HCT116 (cell line): Measurements from ENCODE around the gene IFITM2. TPM values are rescaled to one million over a fixed set of nuclear protein-coding genes. Genes with fewer than 3 reads are reported as not detected.

Experiments used
- ATAC-seq: fragments of 200-7000 bp; cut with Tn5 transposase; 2 replicates; pipeline ENCODE4 v1.9.1; 2020; ENCODE audit warnings: mild to moderate bottlenecking, moderate library complexity
- BruUV-seq: library from RNA; stranded (reverse); fragments of 400-500 nt; replicated peaks from 2 replicates; lab custom pipeline; 2021; lab: Mats Ljungman, UMichigan
- CTCF ChIA-PET: fragments of 300-600 bp; sonication (Branson Sonifier 250); formaldehyde crosslinking; loops from one replicate; lab custom pipeline; 2021; ENCODE audit warnings: antibody characterized with exemption; lab: Charles Lee
- POLR2A ChIA-PET: fragments of 300-600, 350-600 bp; sonication (Branson Sonifier 250); formaldehyde crosslinking; loops from one replicate; lab custom pipeline; 2021; ENCODE audit warnings: antibody characterized with exemption; lab: Charles Lee
- RAD21 ChIA-PET, 2 experiments: fragments of 300-600 bp; sonication (Branson Sonifier 250); formaldehyde crosslinking; loops; one replicate each; lab custom pipeline; 2023; ENCODE audit warnings: low total read pairs in 2 of 2; ENCODE audit not compliant: uncharacterized antibody in 2 of 2, unreplicated experiment in 2 of 2, low non-redundant PET in 1 of 2; lab: Charles Lee
- DNase-seq: peaks from one replicate; pipeline ENCODE4 v3.0.0-alpha.2; 2010; ENCODE audit warnings: low read depth, low spot score
- H2AFZ ChIP-seq: fragments of 200-600 bp; shearing (Covaris generic), sonication (generic); 2 replicates; pipeline ENCODE4 v1.6.1; 2017; ENCODE audit warnings: low read depth, mixed run types, mixed read lengths, antibody characterized with exemption, low read length; ENCODE audit not compliant: poor library complexity, severe bottlenecking
- H3K27ac ChIP-seq: 2 replicates; pipeline ENCODE4 v1.5.1; 2012; ENCODE audit warnings: low read depth, low read length
- H3K27me3 ChIP-seq: fragments of 200-600 bp; sonication (generic); 2 replicates; pipeline ENCODE4 v1.6.1; 2016; ENCODE audit warnings: mixed run types, low read length, mixed read lengths; ENCODE audit not compliant: insufficient read depth
- H3K36me3 ChIP-seq, 2 experiments: fragments of 200-500 bp in 1 of 2; fragments of 200-600 bp in 1 of 2; sonication (Bioruptor generic) in 1 of 2; sonication (generic) in 1 of 2; 2 replicates each; pipeline versions ENCODE4 v1.5.1 to v1.6.1; 2014 to 2016; ENCODE audit warnings: low read length in 2 of 2, inconsistent platforms in 1 of 2, mixed read lengths in 1 of 2, mixed run types in 1 of 2; ENCODE audit not compliant: insufficient read depth in 2 of 2, control insufficient read depth in 1 of 2
- H3K4me1 ChIP-seq, 2 experiments: fragments of 200-600 bp in 1 of 2; sonication (generic) in 1 of 2; 2 replicates each; pipeline versions ENCODE4 v1.5.1 to v1.6.1; 2012 to 2017; ENCODE audit warnings: low read length in 2 of 2, inconsistent platforms in 1 of 2, mild to moderate bottlenecking in 1 of 2, mixed read lengths in 1 of 2, mixed run types in 1 of 2, moderate library complexity in 1 of 2; ENCODE audit not compliant: insufficient read depth in 2 of 2, control insufficient read depth in 1 of 2
- H3K4me2 ChIP-seq: fragments of 200-600 bp; sonication (generic); 2 replicates; pipeline ENCODE4 v1.6.1; 2017; ENCODE audit warnings: mixed run types, low read length, mixed read lengths
- H3K4me3 ChIP-seq, 2 experiments: fragments of 200-600 bp in 1 of 2; sonication (generic) in 1 of 2; replicated peaks in 1 of 2; 2 replicates each; pipeline ENCODE4 v1.5.1; 2011 to 2016; ENCODE audit warnings: low read length in 2 of 2, control low read depth in 1 of 2, low read depth in 1 of 2, mild to moderate bottlenecking in 1 of 2, mixed read lengths in 1 of 2, mixed run types in 1 of 2
- H3K79me2 ChIP-seq: fragments of 200-600 bp; sonication (generic); 2 replicates; pipeline ENCODE4 v1.6.1; 2017; ENCODE audit warnings: mild to moderate bottlenecking, mixed run types, low read length, moderate library complexity, mixed read lengths; ENCODE audit not compliant: insufficient read depth
- H3K9ac ChIP-seq: fragments of 200-600 bp; sonication (generic); 2 replicates; pipeline ENCODE4 v1.6.1; 2016; ENCODE audit warnings: low read length, mixed read lengths
- H3K9me2 ChIP-seq: fragments of 200-600 bp; sonication (generic), shearing (Covaris generic); 2 replicates; pipeline ENCODE4 v1.6.1; 2017; ENCODE audit warnings: mixed run types, mild to moderate bottlenecking, moderate library complexity; ENCODE audit not compliant: insufficient read depth
- H3K9me3 ChIP-seq, 2 experiments: fragments of 200-500 bp in 1 of 2; fragments of 200-600 bp in 1 of 2; sonication (Bioruptor generic) in 1 of 2; sonication (generic) in 1 of 2; 2 replicates each; pipeline ENCODE4 v1.6.1; 2014 to 2017; ENCODE audit warnings: low read length in 2 of 2, mixed read lengths in 2 of 2, inconsistent platforms in 1 of 2, low read depth in 1 of 2, mild to moderate bottlenecking in 1 of 2, mixed run types in 1 of 2, moderate library complexity in 1 of 2; ENCODE audit not compliant: control insufficient read depth in 1 of 2, insufficient read depth in 1 of 2
- H4K20me1 ChIP-seq: fragments of 200-600 bp; sonication (generic), shearing (Covaris generic); 2 replicates; pipeline ENCODE4 v1.6.1; 2017; ENCODE audit warnings: mixed run types, mild to moderate bottlenecking, moderate library complexity; ENCODE audit not compliant: insufficient read depth
- CEBPB ChIP-seq: IDR thresholded peaks from 2 replicates; pipeline ENCODE4 v1.6.1; 2012; ENCODE audit warnings: low read depth
- ELF1 ChIP-seq: IDR thresholded peaks from 2 replicates; pipeline ENCODE4 v1.6.1; 2012; ENCODE audit warnings: low read depth, borderline replicate concordance
- EZH2phosphoT487 ChIP-seq: fragments of 200-600 bp; IDR thresholded peaks from 2 replicates; pipeline ENCODE4 v1.6.1; 2018; ENCODE audit warnings: antibody characterized with exemption, borderline replicate concordance
- JUND ChIP-seq: IDR thresholded peaks from 2 replicates; pipeline ENCODE4 v1.6.1; 2012
- POLR2A ChIP-seq: IDR thresholded peaks from 2 replicates; pipeline ENCODE4 v1.7.0; 2011; ENCODE audit warnings: borderline replicate concordance; ENCODE audit not compliant: insufficient read depth, insufficient read length; ENCODE audit errors: extremely low read depth
- SRF ChIP-seq: IDR thresholded peaks from 2 replicates; pipeline ENCODE4 v1.6.1; 2012; ENCODE audit warnings: low read depth
- TCF7L2 ChIP-seq: IDR thresholded peaks from 2 replicates; pipeline ENCODE4 v1.7.0; 2011; ENCODE audit warnings: borderline replicate concordance, inconsistent platforms; ENCODE audit not compliant: insufficient read depth, insufficient read length; ENCODE audit errors: extremely low read depth
- ZNF274 ChIP-seq: fragments of 200-500 bp; sonication (Bioruptor generic); IDR thresholded peaks from 2 replicates; pipeline ENCODE4 v1.6.1; 2014; ENCODE audit warnings: mild to moderate bottlenecking, low read depth, low read length, inconsistent platforms
- intact Hi-C: fragments of 100-400 bp; cut with micrococcal nuclease; formaldehyde crosslinking; loops from 2 replicates; pipeline ENCODE4 v1.10.0; 2022
- total RNA-seq: library from RNA; stranded (reverse); gene quantifications from one replicate; pipeline ENCODE4 v1.2.1, GENCODE V29; 2021; ENCODE audit not compliant: unreplicated experiment
- TF ChIP-seq, protein P1 (sequence below): IDR thresholded peaks from 2 replicates; pipeline ENCODE4 v1.6.1; 2012
- TF ChIP-seq, protein P2 (sequence below): IDR thresholded peaks from 2 replicates; pipeline ENCODE4 v1.6.1; 2012
- TF ChIP-seq, protein P3 (sequence below): IDR thresholded peaks from 2 replicates; pipeline ENCODE4 v1.6.1; 2012; ENCODE audit warnings: low read depth
- TF ChIP-seq, protein P4 (sequence below), 3 experiments: fragments of 200-600 bp in 1 of 3; sonication (generic) in 1 of 3; IDR thresholded peaks in 2 of 3; conservative IDR thresholded peaks in 1 of 3; 2 replicates each; pipeline ENCODE4 v1.5.1; 2012 to 2017; ENCODE audit warnings: low read depth in 2 of 3, low read length in 2 of 3, antibody characterized with exemption in 1 of 3, borderline replicate concordance in 1 of 3, control low read depth in 1 of 3, mild to moderate bottlenecking in 1 of 3, mixed read lengths in 1 of 3, mixed run types in 1 of 3, moderate library complexity in 1 of 3; ENCODE audit not compliant: insufficient read depth in 1 of 3

IFITM2 gene
- total RNA-seq, 1 experiment from 2014 or later: 106 TPM

DNA sequence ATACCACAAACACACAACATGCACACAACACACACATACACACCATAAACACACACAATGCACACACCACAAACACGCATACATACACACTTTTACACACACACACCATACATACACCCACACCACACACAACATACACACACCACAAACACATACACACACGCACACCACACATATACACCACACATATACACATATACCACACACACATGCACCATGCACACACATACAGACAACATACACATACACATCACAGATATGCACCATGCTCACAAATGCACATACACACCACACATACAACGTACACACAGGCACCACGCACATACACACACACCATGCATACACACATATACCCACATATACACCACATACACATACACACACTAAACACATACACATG, 50.0 kb downstream of the IFITM2 start:
- no TSS peak for BruUV-seq
- CTCF ChIA-PET: no interaction called here

DNA sequence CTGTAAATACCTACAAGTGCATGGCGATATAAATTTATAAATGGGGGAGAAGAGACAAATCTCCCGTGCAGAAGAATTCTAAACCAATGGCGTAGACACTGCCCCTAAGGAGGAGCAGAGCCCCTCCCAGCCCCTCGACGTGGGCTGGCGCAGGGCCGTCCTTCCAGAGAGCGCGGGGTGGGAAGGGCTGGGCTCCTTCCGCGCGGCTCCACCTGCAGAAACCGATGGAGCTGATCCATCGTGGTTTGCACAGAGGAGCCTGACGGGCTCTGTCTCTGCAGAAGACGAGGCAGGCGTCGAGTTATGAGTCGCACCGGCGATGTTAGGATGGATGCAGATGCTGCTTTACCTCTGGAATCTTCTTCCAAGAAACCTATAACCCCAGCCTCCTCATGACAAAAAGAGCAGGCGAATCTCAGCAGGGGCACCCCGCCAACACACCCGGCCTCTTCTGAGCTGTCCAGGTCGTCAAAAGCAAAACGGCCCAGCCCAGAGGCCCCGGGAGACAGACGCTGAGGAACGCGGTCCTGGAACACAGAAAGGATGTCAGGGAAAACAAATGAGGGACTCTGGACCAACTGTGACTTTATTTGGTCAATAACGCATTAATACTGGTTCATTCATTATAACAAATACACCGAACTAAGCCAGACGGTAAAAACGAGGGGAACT, 50.6 kb downstream of the IFITM2 start:
- ChIA-PET RAD21 (no interaction called here), CTCF (no interaction called here), POLR2A (no interaction called here)
- Histone ChIP-seq H3K27me3 (no peaks in the 10 kb centered on the region), H3K27ac (no peak overlapping the region), H3K4me3 (no peak overlapping the region), H3K36me3 (no peaks in the 10 kb centered on the region), H2AFZ (no peak overlapping the region), H3K79me2 (no peaks in the 10 kb centered on the region), H3K9ac (no peak overlapping the region), H3K4me2 (no peak overlapping the region), H3K9me2 (no peaks in the 10 kb centered on the region), H3K9me3 (peaks cover 8% of the 10 kb centered on the region in 2 experiments; a peak in 2 of 4 replicates), H3K4me1 (peaks cover 12 to 16% of the 10 kb centered on the region in 2 experiments), H4K20me1 (no peaks in the 10 kb centered on the region)
- BruUV-seq: no TSS peak
- no peak for ATAC-seq
- no peak for DNase-seq
- intact Hi-C loops: loop anchor here (5.0 kb wide), 1 partner anchor 56 kb away; no protein-coding TSS in a partner anchor
- TF ChIP-seq, protein P1, sequence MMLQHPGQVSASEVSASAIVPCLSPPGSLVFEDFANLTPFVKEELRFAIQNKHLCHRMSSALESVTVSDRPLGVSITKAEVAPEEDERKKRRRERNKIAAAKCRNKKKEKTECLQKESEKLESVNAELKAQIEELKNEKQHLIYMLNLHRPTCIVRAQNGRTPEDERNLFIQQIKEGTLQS: no peak
- TF ChIP-seq, protein P2, sequence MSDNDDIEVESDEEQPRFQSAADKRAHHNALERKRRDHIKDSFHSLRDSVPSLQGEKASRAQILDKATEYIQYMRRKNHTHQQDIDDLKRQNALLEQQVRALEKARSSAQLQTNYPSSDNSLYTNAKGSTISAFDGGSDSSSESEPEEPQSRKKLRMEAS: no peak
- TF ChIP-seq ELF1 (no peak), POLR2A (no peak), JUND (no peak), ZNF274 (no peak)
- TF ChIP-seq, protein P3, sequence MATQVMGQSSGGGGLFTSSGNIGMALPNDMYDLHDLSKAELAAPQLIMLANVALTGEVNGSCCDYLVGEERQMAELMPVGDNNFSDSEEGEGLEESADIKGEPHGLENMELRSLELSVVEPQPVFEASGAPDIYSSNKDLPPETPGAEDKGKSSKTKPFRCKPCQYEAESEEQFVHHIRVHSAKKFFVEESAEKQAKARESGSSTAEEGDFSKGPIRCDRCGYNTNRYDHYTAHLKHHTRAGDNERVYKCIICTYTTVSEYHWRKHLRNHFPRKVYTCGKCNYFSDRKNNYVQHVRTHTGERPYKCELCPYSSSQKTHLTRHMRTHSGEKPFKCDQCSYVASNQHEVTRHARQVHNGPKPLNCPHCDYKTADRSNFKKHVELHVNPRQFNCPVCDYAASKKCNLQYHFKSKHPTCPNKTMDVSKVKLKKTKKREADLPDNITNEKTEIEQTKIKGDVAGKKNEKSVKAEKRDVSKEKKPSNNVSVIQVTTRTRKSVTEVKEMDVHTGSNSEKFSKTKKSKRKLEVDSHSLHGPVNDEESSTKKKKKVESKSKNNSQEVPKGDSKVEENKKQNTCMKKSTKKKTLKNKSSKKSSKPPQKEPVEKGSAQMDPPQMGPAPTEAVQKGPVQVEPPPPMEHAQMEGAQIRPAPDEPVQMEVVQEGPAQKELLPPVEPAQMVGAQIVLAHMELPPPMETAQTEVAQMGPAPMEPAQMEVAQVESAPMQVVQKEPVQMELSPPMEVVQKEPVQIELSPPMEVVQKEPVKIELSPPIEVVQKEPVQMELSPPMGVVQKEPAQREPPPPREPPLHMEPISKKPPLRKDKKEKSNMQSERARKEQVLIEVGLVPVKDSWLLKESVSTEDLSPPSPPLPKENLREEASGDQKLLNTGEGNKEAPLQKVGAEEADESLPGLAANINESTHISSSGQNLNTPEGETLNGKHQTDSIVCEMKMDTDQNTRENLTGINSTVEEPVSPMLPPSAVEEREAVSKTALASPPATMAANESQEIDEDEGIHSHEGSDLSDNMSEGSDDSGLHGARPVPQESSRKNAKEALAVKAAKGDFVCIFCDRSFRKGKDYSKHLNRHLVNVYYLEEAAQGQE: no peak

More for the DNA sequence above, 50.0 kb downstream of the IFITM2 start:
- Histone ChIP-seq H3K4me3 (no peak overlapping the region), H2AFZ (no peak overlapping the region), H3K27ac (no peak overlapping the region), H3K9me2 (no peaks in the 10 kb centered on the region), H3K36me3 (no peaks in the 10 kb centered on the region), H3K4me2 (no peak overlapping the region), H4K20me1 (no peaks in the 10 kb centered on the region), H3K9ac (no peak overlapping the region), H3K79me2 (no peaks in the 10 kb centered on the region), H3K9me3 (peaks cover 8% of the 10 kb centered on the region in 2 experiments; a peak in 2 of 4 replicates), H3K4me1 (peaks cover 12 to 16% of the 10 kb centered on the region in 2 experiments), H3K27me3 (no peaks in the 10 kb centered on the region)
- intact Hi-C loops: loop anchor here (5.0 kb wide), 1 partner anchor 55 kb away; no protein-coding TSS in a partner anchor
- ChIA-PET POLR2A (no interaction called here), RAD21 (no interaction called here)
- DNase-seq (no peak), ATAC-seq (no peak)
- no peak for TF ChIP-seq SRF
- TF ChIP-seq, protein P4, sequence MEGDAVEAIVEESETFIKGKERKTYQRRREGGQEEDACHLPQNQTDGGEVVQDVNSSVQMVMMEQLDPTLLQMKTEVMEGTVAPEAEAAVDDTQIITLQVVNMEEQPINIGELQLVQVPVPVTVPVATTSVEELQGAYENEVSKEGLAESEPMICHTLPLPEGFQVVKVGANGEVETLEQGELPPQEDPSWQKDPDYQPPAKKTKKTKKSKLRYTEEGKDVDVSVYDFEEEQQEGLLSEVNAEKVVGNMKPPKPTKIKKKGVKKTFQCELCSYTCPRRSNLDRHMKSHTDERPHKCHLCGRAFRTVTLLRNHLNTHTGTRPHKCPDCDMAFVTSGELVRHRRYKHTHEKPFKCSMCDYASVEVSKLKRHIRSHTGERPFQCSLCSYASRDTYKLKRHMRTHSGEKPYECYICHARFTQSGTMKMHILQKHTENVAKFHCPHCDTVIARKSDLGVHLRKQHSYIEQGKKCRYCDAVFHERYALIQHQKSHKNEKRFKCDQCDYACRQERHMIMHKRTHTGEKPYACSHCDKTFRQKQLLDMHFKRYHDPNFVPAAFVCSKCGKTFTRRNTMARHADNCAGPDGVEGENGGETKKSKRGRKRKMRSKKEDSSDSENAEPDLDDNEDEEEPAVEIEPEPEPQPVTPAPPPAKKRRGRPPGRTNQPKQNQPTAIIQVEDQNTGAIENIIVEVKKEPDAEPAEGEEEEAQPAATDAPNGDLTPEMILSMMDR (IDR thresholded peaks at IDR 0.05 in 2 of 3, conservative IDR thresholded peaks at IDR 0.05 in 1 of 3; ENCODE audit: borderline replicate concordance in 1 of 3, insufficient read depth in 1 of 3, low read depth in 2 of 3, low read length in 2 of 3): no peak
- TF ChIP-seq JUND: no peak
- TF ChIP-seq EZH2phosphoT487: no peak
- no peak for TF ChIP-seq TCF7L2
- no peak for TF ChIP-seq CEBPB
- TF ChIP-seq ELF1: no peak
